Skeletal muscle tissue (tissue), 4 donors: ENCODE data around the gene FTO. TPM values are rescaled to one million over a fixed set of nuclear protein-coding genes. Genes with fewer than 3 reads are reported as not detected.
A peak's percentile ranks its signal among the peaks of the same experiment; 100 is the strongest.

Experiments used
- H3K27ac ChIP-seq: one replicate; pipeline ENCODE4 v1.7.0; 2013; ENCODE audit warnings: mild to moderate bottlenecking, low read depth, low read length, inconsistent platforms
- H3K27me3 ChIP-seq, 3 donors: one replicate each; pipeline ENCODE4 v1.7.0; 2013; ENCODE audit warnings: low read length in 3 of 3; ENCODE audit not compliant: control insufficient read depth in 3 of 3, insufficient read depth in 3 of 3
- H3K36me3 ChIP-seq, 3 donors: one replicate each; pipeline ENCODE4 v1.7.0; 2013; ENCODE audit warnings: low read length in 3 of 3; ENCODE audit not compliant: control insufficient read depth in 3 of 3, insufficient read depth in 3 of 3
- H3K4me1 ChIP-seq, 3 donors: one replicate each; pipeline ENCODE4 v1.7.0; 2013; ENCODE audit warnings: low read length in 3 of 3, mild to moderate bottlenecking in 3 of 3; ENCODE audit not compliant: control insufficient read depth in 3 of 3, insufficient read depth in 3 of 3
- H3K4me3 ChIP-seq, 3 donors: one replicate each; pipeline ENCODE4 v1.7.0; 2013; ENCODE audit warnings: low read length in 3 of 3
- H3K9ac ChIP-seq, 3 donors: one replicate each; pipeline ENCODE4 v1.7.0; 2013; ENCODE audit warnings: low read length in 3 of 3, mild to moderate bottlenecking in 3 of 3, moderate library complexity in 2 of 3, low read depth in 1 of 3
- H3K9me3 ChIP-seq, 3 donors: one replicate each; pipeline ENCODE4 v1.7.0; 2013; ENCODE audit warnings: low read length in 3 of 3; ENCODE audit not compliant: control insufficient read depth in 3 of 3
- total RNA-seq: library from RNA; depleted of rRNA; stranded (reverse); fragments of >200 nt; gene quantifications from one replicate; pipeline ENCODE4 v1.2.3, GENCODE V29; 2014
- donor health status: Osteomylitis.

Gene FTO
- total RNA-seq, 1 donor from 2014 or later: 37.1 TPM

DNA sequence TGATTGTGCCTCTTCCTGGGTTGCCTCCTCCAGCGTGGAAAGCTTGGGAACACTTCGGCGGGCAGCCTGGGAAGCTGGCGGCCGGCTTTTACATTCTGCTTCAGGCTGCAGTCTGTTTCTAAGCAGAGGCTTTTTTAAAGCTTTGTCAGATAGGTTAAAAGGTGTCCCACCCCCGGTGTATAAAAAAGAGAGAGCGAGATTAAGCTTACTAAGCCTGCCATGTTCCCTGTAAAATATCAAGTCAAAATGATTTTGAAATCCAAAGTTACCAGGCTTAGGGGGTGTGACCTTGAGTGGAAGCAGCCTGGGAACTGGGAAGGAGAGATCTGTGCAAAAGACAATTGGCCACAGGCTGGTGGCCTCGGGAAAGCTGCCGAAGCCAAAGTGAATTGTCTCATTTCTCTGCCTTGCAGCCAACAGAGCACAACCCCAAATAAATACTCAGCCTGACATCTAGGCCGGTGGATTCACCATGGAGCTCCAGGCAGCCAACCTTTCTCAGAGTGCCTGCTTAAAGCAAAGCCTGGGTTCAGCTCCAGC lies 254.5 kb downstream of the FTO start:
- H3K9me3 ChIP-seq: no peaks in the 10 kb centered on the region
- H3K27me3 ChIP-seq: no peaks in the 10 kb centered on the region
- no peak overlapping the region for H3K4me3 ChIP-seq
- no peak overlapping the region for H3K9ac ChIP-seq
- H3K4me1 ChIP-seq: peaks cover 15 to 27% (median 15%) of the 10 kb centered on the region in 3 donors
- no peaks in the 10 kb centered on the region for H3K36me3 ChIP-seq
- no peak overlapping the region for H3K27ac ChIP-seq

- H3K4me3 ChIP-seq: no peak overlapping the region
- H3K27me3 ChIP-seq: no peaks in the 10 kb centered on the region
- no peak overlapping the region for H3K27ac ChIP-seq
- H3K36me3 ChIP-seq: no peaks in the 10 kb centered on the region
- peaks cover 15 to 27% (median 15%) of the 10 kb centered on the region in 3 donors for H3K4me1 ChIP-seq
- H3K9ac ChIP-seq: peak overlapping the region in 1 of 3 donors; percentile 40
- H3K9me3 ChIP-seq: no peaks in the 10 kb centered on the region
Observed at GRCh38 chr16:53960050-53960812, 256.3 kb downstream of the FTO start.

DNA sequence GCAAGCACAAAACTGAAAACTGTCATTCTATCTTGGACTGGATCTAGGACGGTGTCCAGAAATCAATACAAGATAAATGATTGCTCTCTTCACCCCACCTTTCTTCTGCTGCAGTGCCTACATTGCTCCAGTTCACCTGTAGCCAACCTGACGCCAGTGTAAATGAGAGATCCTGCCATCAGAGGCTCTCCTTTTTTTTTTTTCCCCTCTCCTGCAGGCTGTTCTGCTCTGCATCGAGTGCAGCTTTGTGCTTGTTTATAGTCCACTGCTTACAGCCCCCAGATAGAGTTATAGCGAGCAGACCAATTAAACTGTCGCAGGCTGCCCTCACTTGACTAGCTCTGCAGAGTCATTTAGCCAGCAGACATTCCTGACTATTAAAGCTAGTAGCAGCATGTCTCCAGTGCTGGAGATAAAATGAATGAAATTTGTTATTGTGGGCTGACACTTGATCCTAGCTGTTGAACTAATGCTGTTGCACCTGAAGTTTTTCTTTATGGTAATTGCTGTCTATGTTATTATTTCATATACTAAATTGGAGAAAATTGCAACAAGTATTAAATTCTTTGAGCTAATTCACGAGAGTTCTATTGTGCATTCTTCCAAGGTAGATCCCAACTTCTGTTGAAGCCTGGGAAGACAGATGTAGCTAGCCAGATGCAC lies 257.1 kb downstream of the FTO start:
- Histone ChIP-seq H3K9ac (peak overlapping the region in 1 of 3 donors; percentile 34), H3K9me3 (no peaks in the 10 kb centered on the region), H3K27ac (no peak overlapping the region), H3K27me3 (no peaks in the 10 kb centered on the region), H3K36me3 (no peaks in the 10 kb centered on the region), H3K4me1 (peaks cover 15 to 27% (median 15%) of the 10 kb centered on the region in 3 donors), H3K4me3 (no peak overlapping the region)

- H3K4me1 ChIP-seq: peaks cover 20 to 33% (median 23%) of the 10 kb centered on the region in 3 donors
- no peaks in the 10 kb centered on the region for H3K27me3 ChIP-seq
- H3K4me3 ChIP-seq: no peak overlapping the region
- H3K9ac ChIP-seq: no peak overlapping the region
- no peak overlapping the region for H3K27ac ChIP-seq
- H3K36me3 ChIP-seq: no peaks in the 10 kb centered on the region
- H3K9me3 ChIP-seq: no peaks in the 10 kb centered on the region
Observed at GRCh38 chr16:53962041-53962440, 258.1 kb downstream of the FTO start.

GRCh38 chr16:53964145-53964790 lies 260.3 kb downstream of the FTO start:
- Histone ChIP-seq H3K4me3 (no peak overlapping the region), H3K27ac (no peak overlapping the region), H3K9me3 (no peaks in the 10 kb centered on the region), H3K4me1 (peaks cover 31 to 37% (median 35%) of the 10 kb centered on the region in 3 donors), H3K9ac (no peak overlapping the region), H3K27me3 (no peaks in the 10 kb centered on the region), H3K36me3 (no peaks in the 10 kb centered on the region)

DNA sequence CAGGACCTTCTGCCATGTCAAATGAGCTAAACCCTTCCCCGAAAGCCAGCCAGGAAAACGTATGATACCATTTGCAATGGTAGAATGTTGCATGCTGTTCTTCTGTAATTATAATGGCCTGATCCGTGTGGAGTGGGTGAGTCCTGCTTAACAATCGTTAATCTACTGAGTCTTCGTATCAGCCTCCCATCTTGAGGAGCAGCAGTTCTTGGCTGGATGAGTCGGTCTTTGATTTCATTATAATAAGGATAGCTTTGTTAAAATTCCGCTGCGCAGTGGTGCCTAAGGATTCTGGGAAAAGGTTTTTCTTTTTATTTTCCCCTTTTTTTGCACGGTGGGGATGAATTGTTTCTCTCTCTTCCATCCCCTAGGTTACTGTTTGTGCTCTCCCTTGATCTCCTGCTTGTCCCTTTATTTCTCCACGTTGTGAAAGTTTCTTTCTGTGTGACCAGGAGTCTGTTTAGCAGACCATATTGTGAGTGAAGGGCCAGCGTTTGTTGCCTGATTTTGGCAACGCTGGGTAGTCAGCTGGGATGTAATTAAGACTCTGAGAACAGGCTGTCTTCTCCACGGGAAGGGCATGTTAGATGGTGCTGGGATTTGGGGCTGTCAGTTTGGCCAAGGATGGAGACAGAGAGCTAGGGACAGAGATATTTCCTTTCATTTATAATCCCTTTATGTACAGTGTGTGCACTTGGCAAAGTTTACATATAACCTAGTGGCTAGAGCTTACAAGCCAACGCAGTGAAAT lies 263.0 kb downstream of the FTO start:
- H3K27ac ChIP-seq: no peak overlapping the region

DNA sequence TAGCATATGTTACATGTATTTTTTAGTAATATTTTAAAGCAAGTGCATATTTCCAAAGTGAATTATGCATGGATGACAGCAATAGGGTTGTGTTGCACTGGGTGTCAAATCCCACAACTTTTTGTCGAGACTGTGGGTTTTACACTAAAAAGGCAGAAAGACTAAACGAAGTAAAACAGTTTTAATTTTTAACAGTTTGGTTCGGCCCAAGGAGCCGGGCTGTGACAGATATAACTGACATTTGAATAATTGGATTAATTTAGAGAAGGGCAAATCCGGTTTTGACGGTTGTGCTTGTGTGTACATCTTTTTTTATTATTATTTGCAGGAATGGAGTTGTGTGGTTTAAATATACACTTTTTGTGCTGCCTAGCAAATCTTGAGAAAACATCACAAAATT lies 263.6 kb downstream of the FTO start:
- Histone ChIP-seq H3K27me3 (no peaks in the 10 kb centered on the region), H3K4me1 (peaks cover 22 to 27% (median 23%) of the 10 kb centered on the region in 3 donors), H3K9me3 (no peaks in the 10 kb centered on the region), H3K9ac (no peak overlapping the region), H3K27ac (no peak overlapping the region), H3K36me3 (no peaks in the 10 kb centered on the region), H3K4me3 (no peak overlapping the region)

More for the DNA sequence above, 263.0 kb downstream of the FTO start:
- Histone ChIP-seq H3K9ac (no peak overlapping the region), H3K9me3 (no peaks in the 10 kb centered on the region), H3K4me1 (peaks cover 19 to 24% (median 20%) of the 10 kb centered on the region in 3 donors), H3K27me3 (no peaks in the 10 kb centered on the region), H3K4me3 (peak overlapping the region in 1 of 3 donors; percentile 16), H3K36me3 (no peaks in the 10 kb centered on the region)

- no peaks in the 10 kb centered on the region for H3K36me3 ChIP-seq
- H3K9me3 ChIP-seq: no peaks in the 10 kb centered on the region
- H3K4me1 ChIP-seq: peaks cover 30 to 35% (median 32%) of the 10 kb centered on the region in 3 donors
- H3K4me3 ChIP-seq: no peak overlapping the region
- H3K27ac ChIP-seq: no peak overlapping the region
- H3K27me3 ChIP-seq: no peaks in the 10 kb centered on the region
- no peak overlapping the region for H3K9ac ChIP-seq
Observed at GRCh38 chr16:53968454-53968853, 264.5 kb downstream of the FTO start.

GRCh38 chr16:53968896-53969295 lies 264.9 kb downstream of the FTO start:
- H3K4me3 ChIP-seq: no peak overlapping the region
- no peak overlapping the region for H3K27ac ChIP-seq
- H3K36me3 ChIP-seq: no peaks in the 10 kb centered on the region
- no peak overlapping the region for H3K9ac ChIP-seq
- H3K9me3 ChIP-seq: no peaks in the 10 kb centered on the region
- no peaks in the 10 kb centered on the region for H3K27me3 ChIP-seq
- H3K4me1 ChIP-seq: peaks cover 35 to 39% (median 37%) of the 10 kb centered on the region in 3 donors
